Neural cell (in vitro differentiated cells): Measurements from ENCODE around the gene DNAJC3. TPM values are rescaled to one million over a fixed set of nuclear protein-coding genes. Genes with fewer than 3 reads are reported as not detected.

ENCODE experiments used
- H2AFZ ChIP-seq: fragments of 200-600, 300-800 bp; sonication (generic), shearing (Covaris generic); 2 replicates; pipeline ENCODE4 v1.6.0; 2014; ENCODE audit warnings: low read depth, mild to moderate bottlenecking, antibody characterized with exemption, low read length, moderate library complexity
- H3F3A ChIP-seq: fragments of 200-600 bp; shearing (Covaris generic); 2 replicates; pipeline ENCODE4 v1.6.1; 2016; ENCODE audit warnings: mild to moderate bottlenecking, moderate library complexity, mixed read lengths, antibody characterized with exemption, low read length; ENCODE audit not compliant: insufficient read depth, poor library complexity, severe bottlenecking
- H3K27ac ChIP-seq: fragments of 200-600, 300-800 bp; sonication (generic), shearing (Covaris generic); 2 replicates; pipeline ENCODE4 v1.5.1; 2014; ENCODE audit warnings: mild to moderate bottlenecking, low read length, moderate library complexity
- H3K27me3 ChIP-seq: fragments of 300-800, 200-600 bp; sonication (generic), shearing (Covaris generic); 2 replicates; pipeline ENCODE4 v1.6.0; 2014; ENCODE audit warnings: mild to moderate bottlenecking, low read depth, low read length, moderate library complexity; ENCODE audit not compliant: insufficient read depth
- H3K36me3 ChIP-seq: fragments of 300-800, 200-600 bp; sonication (generic), shearing (Covaris generic); 2 replicates; pipeline ENCODE4 v1.5.1; 2014; ENCODE audit warnings: mild to moderate bottlenecking, antibody characterized with exemption, low read length, moderate library complexity; ENCODE audit not compliant: insufficient read depth
- H3K4me2 ChIP-seq: fragments of 300-800, 200-600 bp; sonication (generic), shearing (Covaris generic); 2 replicates; pipeline ENCODE4 v1.6.0; 2014; ENCODE audit warnings: mild to moderate bottlenecking, low read length
- H3K4me3 ChIP-seq: fragments of 300-800, 200-600 bp; sonication (generic), shearing (Covaris generic); 2 replicates; pipeline ENCODE4 v1.5.1; 2014; ENCODE audit warnings: mild to moderate bottlenecking, low read length, moderate library complexity
- H3K79me2 ChIP-seq: fragments of 200-600 bp; shearing (Covaris generic); replicated peaks from 2 replicates; pipeline ENCODE4 v1.6.0; 2014; ENCODE audit warnings: mild to moderate bottlenecking, low read length, moderate library complexity; ENCODE audit not compliant: insufficient read depth
- H3K9ac ChIP-seq: fragments of 300-800, 200-600 bp; sonication (generic), shearing (Covaris generic); 2 replicates; pipeline ENCODE4 v1.6.1; 2016; ENCODE audit warnings: mild to moderate bottlenecking, low read length, mixed read lengths
- H3K9me2 ChIP-seq: fragments of 200-600 bp; shearing (Covaris generic); 2 replicates; pipeline ENCODE4 v1.6.1; 2016; ENCODE audit warnings: mild to moderate bottlenecking, low read length, mixed read lengths; ENCODE audit not compliant: insufficient read depth
- H3K9me3 ChIP-seq: fragments of 200-600, 300-800 bp; sonication (generic), shearing (Covaris generic); 2 replicates; pipeline ENCODE4 v1.6.1; 2016; ENCODE audit warnings: mild to moderate bottlenecking, mixed run types, low read length, moderate library complexity, mixed read lengths
- H4K20me1 ChIP-seq: fragments of 200-600 bp; shearing (Covaris generic); 2 replicates; pipeline ENCODE4 v1.6.1; 2016; ENCODE audit warnings: mild to moderate bottlenecking, mixed run types; ENCODE audit not compliant: insufficient read depth
- CTCF ChIP-seq: fragments of 450-650 bp; IDR thresholded peaks from 2 replicates; pipeline ENCODE4 v1.5.1; 2014; ENCODE audit warnings: antibody characterized with exemption, mild to moderate bottlenecking, moderate library complexity; ENCODE audit not compliant: poor library complexity, severe bottlenecking
- EP300 ChIP-seq: fragments of 450-650 bp; conservative IDR thresholded peaks from 2 replicates; pipeline ENCODE4 v1.6.1; 2014; ENCODE audit warnings: antibody characterized with exemption, mild to moderate bottlenecking, moderate library complexity; ENCODE audit not compliant: poor library complexity, severe bottlenecking
- EZH2 ChIP-seq: fragments of 200-600, 300-800 bp; shearing (Covaris generic), sonication (generic); IDR thresholded peaks from 2 replicates; pipeline ENCODE4 v1.6.1; 2014; ENCODE audit warnings: antibody characterized with exemption, low read length, borderline replicate concordance, mild to moderate bottlenecking; ENCODE audit not compliant: insufficient read depth, poor library complexity, severe bottlenecking
- MXI1 ChIP-seq: fragments of 450-650 bp; conservative IDR thresholded peaks from 2 replicates; pipeline ENCODE4 v1.6.1; 2014; ENCODE audit warnings: antibody characterized with exemption, mild to moderate bottlenecking; ENCODE audit not compliant: poor library complexity, severe bottlenecking
- POLR2AphosphoS5 ChIP-seq: IDR thresholded peaks from 2 replicates; pipeline ENCODE4 v1.6.1; 2012
- RAD21 ChIP-seq: fragments of 450-650 bp; conservative IDR thresholded peaks from 2 replicates; pipeline ENCODE4 v1.6.1; 2014; ENCODE audit warnings: antibody characterized with exemption, mild to moderate bottlenecking, moderate library complexity
- REST ChIP-seq: IDR thresholded peaks from 2 replicates; pipeline ENCODE4 v1.6.1; 2012; ENCODE audit warnings: borderline replicate concordance
- SMC3 ChIP-seq: fragments of 450-650 bp; conservative IDR thresholded peaks from 2 replicates; pipeline ENCODE4 v1.6.1; 2014; ENCODE audit warnings: antibody characterized with exemption, mild to moderate bottlenecking, moderate library complexity; ENCODE audit not compliant: poor library complexity
- TAF1 ChIP-seq: IDR thresholded peaks from 2 replicates; pipeline ENCODE4 v1.6.1; 2012; ENCODE audit warnings: low read depth
- polyA plus RNA-seq: library from polyadenylated mRNA; depleted of rRNA; stranded (reverse); fragments of >200 nt; gene quantifications from 2 replicates; pipeline ENCODE4 v1.2.3, GENCODE V29; 2014

The DNAJC3 gene
- polyA plus RNA-seq, 1 donor from 2014 or later = 8.2 TPM

GRCh38 chr13:95707442-95708390 is 30.8 kb downstream of the DNAJC3 start:
- Histone ChIP-seq H3K79me2 (no peaks in the 10 kb centered on the region), H3K27ac (no peak overlapping the region), H3K4me3 (no peak overlapping the region), H2AFZ (no peak overlapping the region), H4K20me1 (no peaks in the 10 kb centered on the region), H3K9me3 (no peaks in the 10 kb centered on the region), H3K27me3 (no peaks in the 10 kb centered on the region), H3K9ac (no peak overlapping the region), H3K36me3 (no peaks in the 10 kb centered on the region), H3F3A (no peaks in the 10 kb centered on the region), H3K4me2 (no peak overlapping the region), H3K9me2 (no peaks in the 10 kb centered on the region)
- no peak for TF ChIP-seq POLR2AphosphoS5
- TF ChIP-seq MXI1 = no peak
- TF ChIP-seq TAF1 = no peak
- no peak for TF ChIP-seq CTCF
- TF ChIP-seq SMC3 = no peak
- no peak for TF ChIP-seq EZH2
- no peak for TF ChIP-seq REST
- no peak for TF ChIP-seq EP300
- TF ChIP-seq RAD21 = no peak

GRCh38 chr13:95708391-95708774 is 31.4 kb downstream of the DNAJC3 start:
- no peaks in the 10 kb centered on the region for H4K20me1 ChIP-seq
- H3K79me2 ChIP-seq = no peaks in the 10 kb centered on the region
- TF ChIP-seq SMC3 (no peak), POLR2AphosphoS5 (no peak), TAF1 (no peak), RAD21 (no peak), EP300 (no peak), REST (no peak), CTCF (no peak), MXI1 (no peak), EZH2 (no peak)

More at GRCh38 chr13:95708391-95708774, 31.4 kb downstream of the DNAJC3 start:
- no peak overlapping the region for H3K9ac ChIP-seq
- H3K9me3 ChIP-seq = no peaks in the 10 kb centered on the region
- H3K36me3 ChIP-seq = no peaks in the 10 kb centered on the region
- no peak overlapping the region for H3K4me2 ChIP-seq
- H3K9me2 ChIP-seq = no peaks in the 10 kb centered on the region
- no peaks in the 10 kb centered on the region for H3F3A ChIP-seq
- no peak overlapping the region for H2AFZ ChIP-seq
- no peak overlapping the region for H3K4me3 ChIP-seq
- no peak overlapping the region for H3K27ac ChIP-seq
- no peaks in the 10 kb centered on the region for H3K27me3 ChIP-seq
